Spleen (tissue), 11 donors: ENCODE results near the gene MBOAT2. TPM values are rescaled to one million over a fixed set of nuclear protein-coding genes. Genes with fewer than 3 reads are reported as not detected.

Source experiments
- DNase-seq: peaks from one replicate; pipeline ENCODE4 v3.0.0-alpha.2; 2020
- H3K27ac ChIP-seq, 8 donors: fragments of 200-600 bp; sonication (generic) in 7 of 8; 1 replicate in 4 of 8; 2 replicates in 4 of 8; pipeline versions ENCODE4 v1.5.0 to v1.8.0; 2016 to 2021; ENCODE audit warnings: inconsistent platforms in 4 of 8, mild to moderate bottlenecking in 4 of 8, moderate library complexity in 1 of 8
- H3K27me3 ChIP-seq, 7 donors: fragments of 200-600 bp; sonication (generic) in 6 of 7; replicated peaks in 1 of 7; 1 replicate in 4 of 7; 2 replicates in 3 of 7; pipeline versions ENCODE4 v1.5.0 to v1.8.0; 2016 to 2021; ENCODE audit warnings: inconsistent platforms in 3 of 7, mild to moderate bottlenecking in 1 of 7
- H3K36me3 ChIP-seq, 6 donors: fragments of 200-600 bp; sonication (generic) in 5 of 6; 1 replicate in 4 of 6; 2 replicates in 2 of 6; pipeline versions ENCODE4 v1.5.0 to v1.8.0; 2016 to 2021; ENCODE audit warnings: inconsistent platforms in 2 of 6
- H3K4me1 ChIP-seq, 6 donors: fragments of 200-600 bp; sonication (generic) in 5 of 6; 1 replicate in 3 of 6; 2 replicates in 3 of 6; pipeline versions ENCODE4 v1.5.0 to v1.8.0; 2016 to 2021; ENCODE audit warnings: inconsistent platforms in 3 of 6
- H3K4me3 ChIP-seq, 8 donors: fragments of 200-600 bp; sonication (generic) in 7 of 8; 1 replicate in 4 of 8; 2 replicates in 4 of 8; pipeline versions ENCODE4 v1.5.0 to v1.8.0; 2016 to 2021; ENCODE audit warnings: inconsistent platforms in 4 of 8, mild to moderate bottlenecking in 4 of 8, moderate library complexity in 2 of 8
- H3K9me3 ChIP-seq, 8 donors: fragments of 200-600 bp; sonication (generic) in 7 of 8; 1 replicate in 4 of 8; 2 replicates in 4 of 8; pipeline versions ENCODE4 v1.5.0 to v1.8.0; 2016 to 2021; ENCODE audit warnings: inconsistent platforms in 4 of 8
- POLR2A ChIP-seq, 3 donors: fragments of 450-650 bp; IDR thresholded peaks; one replicate each; pipeline ENCODE4 v1.5.1; 2017; ENCODE audit warnings: antibody characterized with exemption in 3 of 3, mild to moderate bottlenecking in 1 of 3
- POLR2AphosphoS5 ChIP-seq, 3 donors: sonication (generic); formaldehyde crosslinking; IDR thresholded peaks; one replicate each; pipeline ENCODE4 v1.5.1; 2017; ENCODE audit warnings: antibody characterized with exemption in 3 of 3
- WGBS, 5 donors: extraction: QIAGEN DNeasy Blood & Tissue Kit in 3 of 5; methylation state at CpG; one replicate each; pipeline versions ENCODE4 v1.1.5 to v1.1.7; 2013 to 2018; 5-methylcytosine and 5-hydroxymethylcytosine counted together
- intact Hi-C: fragments of 100-400 bp; cut with DNase I; formaldehyde crosslinking; loops from one replicate; pipeline ENCODE4 v1.15.0; 2023; ENCODE audit warnings: low total_unique reads
- polyA plus RNA-seq, 3 donors: library from polyadenylated mRNA; stranded (reverse); fragments of 200-250 nt; gene quantifications; one replicate each; pipeline ENCODE4 v1.2.1, GENCODE V29; 2013
- total RNA-seq, 7 donors: library from RNA; depleted of rRNA in 3 of 7; stranded (reverse); fragments of >200 nt in 3 of 7; fragmentation: NEBNext Ultra II Directional in 4 of 7; extraction: Animal tissue kit (Norgen Biotek cat#: 25700) in 4 of 7; gene quantifications; one replicate each; pipeline versions ENCODE4 v1.1.0 to v1.2.1, GENCODE V29; 2016 to 2021
- TF ChIP-seq, protein P1 (sequence below), 11 experiments: fragments of 200-600 bp in 7 of 11; fragments of 450-650 bp in 4 of 11; sonication (generic) in 4 of 11; IDR thresholded peaks in 8 of 11; conservative IDR thresholded peaks in 3 of 11; 1 replicate in 7 of 11; 2 replicates in 4 of 11; pipeline versions ENCODE4 v1.4.0 to v1.8.0; 2016 to 2021; ENCODE audit warnings: antibody characterized with exemption in 11 of 11, inconsistent platforms in 4 of 11, mild to moderate bottlenecking in 1 of 11
- donor health status: healthy with polysubstance abuse.
- donor health status: DM: no; HTN: no; CAD: no; lungs with moderate emphysema.
- donor health status: DM: no; HTN: no; CAD: no.
- donor health status: Bipolar disorder and iron deficiency.
- donor health status: healthy.
- donor health status: DM: no; HTN: no; CAD: no.
- donor health status: DM: yes; HTN: yes; CAD: no.

MBOAT2 gene
- total and polyA plus RNA-seq, 10 donors, result 1.9 to 44.1 (median 18.3) TPM

DNA sequence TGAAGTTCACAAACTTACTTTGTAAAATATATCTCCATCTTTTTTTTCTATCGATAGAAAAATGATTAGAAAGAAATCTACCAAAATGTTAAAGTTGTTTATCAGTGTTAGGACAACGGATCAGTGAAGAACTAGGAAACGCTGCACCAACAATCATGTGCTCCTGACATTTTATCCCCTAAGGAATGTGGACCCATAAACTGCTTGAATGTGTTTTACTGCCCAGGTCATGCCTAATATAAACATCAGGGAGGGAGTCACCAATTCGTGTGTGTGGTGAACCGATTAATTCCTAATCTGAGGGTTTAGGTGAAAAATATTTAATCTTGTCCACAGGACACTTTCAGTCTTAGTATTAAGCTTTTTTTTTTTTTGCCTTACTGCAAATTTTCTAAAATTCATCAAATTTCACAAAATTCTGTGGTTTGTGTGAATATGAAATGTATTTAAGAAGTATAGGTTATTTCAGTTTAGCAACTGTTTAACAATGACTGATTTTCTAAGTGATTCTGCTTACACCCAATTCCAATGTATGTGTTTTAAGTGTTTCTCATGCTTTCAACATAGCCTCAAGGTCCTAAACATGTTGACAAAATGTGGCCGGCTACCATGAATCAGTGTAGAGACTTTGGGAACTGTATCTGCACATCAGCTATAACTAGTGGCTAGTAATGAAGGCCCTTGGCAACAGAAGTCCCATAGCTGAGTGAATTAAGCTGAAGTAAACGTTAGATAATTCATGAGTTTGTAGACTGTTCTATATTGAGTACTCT lies 155.0 kb downstream of the MBOAT2 start:
- no peak for DNase-seq
- no peaks in the 10 kb centered on the region for H3K36me3 ChIP-seq
- H3K27ac ChIP-seq, result no peak overlapping the region
- H3K9me3 ChIP-seq, result no peaks in the 10 kb centered on the region
- H3K4me1 ChIP-seq, result no peaks in the 10 kb centered on the region
- no peak overlapping the region for H3K4me3 ChIP-seq
- WGBS, 5 donors, result 81 to 85% (median 85%) methylated on average over 7 of the region's 7 CpGs
- intact Hi-C loops, result no loop called here
- TF ChIP-seq, protein P1, sequence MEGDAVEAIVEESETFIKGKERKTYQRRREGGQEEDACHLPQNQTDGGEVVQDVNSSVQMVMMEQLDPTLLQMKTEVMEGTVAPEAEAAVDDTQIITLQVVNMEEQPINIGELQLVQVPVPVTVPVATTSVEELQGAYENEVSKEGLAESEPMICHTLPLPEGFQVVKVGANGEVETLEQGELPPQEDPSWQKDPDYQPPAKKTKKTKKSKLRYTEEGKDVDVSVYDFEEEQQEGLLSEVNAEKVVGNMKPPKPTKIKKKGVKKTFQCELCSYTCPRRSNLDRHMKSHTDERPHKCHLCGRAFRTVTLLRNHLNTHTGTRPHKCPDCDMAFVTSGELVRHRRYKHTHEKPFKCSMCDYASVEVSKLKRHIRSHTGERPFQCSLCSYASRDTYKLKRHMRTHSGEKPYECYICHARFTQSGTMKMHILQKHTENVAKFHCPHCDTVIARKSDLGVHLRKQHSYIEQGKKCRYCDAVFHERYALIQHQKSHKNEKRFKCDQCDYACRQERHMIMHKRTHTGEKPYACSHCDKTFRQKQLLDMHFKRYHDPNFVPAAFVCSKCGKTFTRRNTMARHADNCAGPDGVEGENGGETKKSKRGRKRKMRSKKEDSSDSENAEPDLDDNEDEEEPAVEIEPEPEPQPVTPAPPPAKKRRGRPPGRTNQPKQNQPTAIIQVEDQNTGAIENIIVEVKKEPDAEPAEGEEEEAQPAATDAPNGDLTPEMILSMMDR (IDR thresholded peaks at IDR 0.05 in 8 of 11, conservative IDR thresholded peaks at IDR 0.05 in 3 of 11), result no peak
- TF ChIP-seq POLR2AphosphoS5 (IDR thresholded peaks at IDR 0.05) (no peak), POLR2A (IDR thresholded peaks at IDR 0.05) (no peak)
- H3K27me3 ChIP-seq, result peaks cover 0 to 9% (median 0%) of the 10 kb centered on the region in 7 donors

DNA sequence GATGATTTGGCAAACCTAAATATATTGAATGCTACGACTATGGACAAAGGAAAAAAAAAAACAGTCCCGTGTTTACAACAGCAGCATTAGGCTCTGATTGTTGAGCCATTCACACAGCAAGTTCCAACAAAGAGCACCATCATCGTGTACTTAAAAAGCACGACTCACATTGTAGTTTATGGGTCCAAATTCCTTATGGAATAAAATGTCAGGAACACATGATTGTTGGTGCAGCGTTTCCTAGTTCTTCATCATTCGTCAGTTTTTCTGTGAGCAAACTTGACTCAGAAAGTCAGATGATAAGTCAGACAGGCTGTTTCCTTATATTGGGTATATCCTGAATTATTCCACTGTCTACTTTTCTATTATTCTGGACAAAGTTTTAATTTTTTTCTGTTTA lies 156.1 kb downstream of the MBOAT2 start:
- H3K36me3 ChIP-seq, result no peaks in the 10 kb centered on the region
- TF ChIP-seq, protein P1 (IDR thresholded peaks at IDR 0.05 in 8 of 11, conservative IDR thresholded peaks at IDR 0.05 in 3 of 11), result no peak
- no peaks in the 10 kb centered on the region for H3K9me3 ChIP-seq
- no peak overlapping the region for H3K4me3 ChIP-seq
- H3K27me3 ChIP-seq, result peaks cover 0 to 14% (median 0%) of the 10 kb centered on the region in 7 donors
- intact Hi-C loops, result no loop called here
- H3K27ac ChIP-seq, result no peak overlapping the region
- no peak for DNase-seq
- 87 to 92% (median 90%) methylated on average over 6 of the region's 6 CpGs for WGBS, 5 donors
- no peaks in the 10 kb centered on the region for H3K4me1 ChIP-seq

DNA sequence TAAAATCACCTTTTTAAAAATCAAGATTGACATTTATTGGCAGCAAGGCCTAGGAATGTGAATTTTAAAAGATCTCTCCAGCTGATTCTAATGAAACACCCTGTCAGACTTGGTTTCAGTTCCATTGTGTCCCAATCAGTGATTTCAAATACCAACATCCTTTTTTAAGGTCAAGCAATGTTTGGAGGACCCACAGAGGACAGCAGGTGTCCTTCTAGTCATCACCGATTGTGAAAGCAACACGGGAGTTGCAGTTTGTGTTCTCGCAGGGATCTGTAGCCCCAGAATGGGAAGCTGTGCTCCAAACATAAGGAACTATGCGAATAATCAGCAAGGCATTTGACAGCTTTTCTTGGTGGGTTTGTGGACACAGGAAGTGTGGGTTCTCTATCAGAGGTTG lies 161.6 kb downstream of the MBOAT2 start:
- WGBS, 5 donors, result 56 to 84% (median 80%) methylated on average over 4 of the region's 4 CpGs
- TF ChIP-seq, protein P1 (IDR thresholded peaks at IDR 0.05 in 8 of 11, conservative IDR thresholded peaks at IDR 0.05 in 3 of 11), result no peak
- TF ChIP-seq POLR2AphosphoS5 (IDR thresholded peaks at IDR 0.05) (no peak), POLR2A (IDR thresholded peaks at IDR 0.05) (no peak)

DNA sequence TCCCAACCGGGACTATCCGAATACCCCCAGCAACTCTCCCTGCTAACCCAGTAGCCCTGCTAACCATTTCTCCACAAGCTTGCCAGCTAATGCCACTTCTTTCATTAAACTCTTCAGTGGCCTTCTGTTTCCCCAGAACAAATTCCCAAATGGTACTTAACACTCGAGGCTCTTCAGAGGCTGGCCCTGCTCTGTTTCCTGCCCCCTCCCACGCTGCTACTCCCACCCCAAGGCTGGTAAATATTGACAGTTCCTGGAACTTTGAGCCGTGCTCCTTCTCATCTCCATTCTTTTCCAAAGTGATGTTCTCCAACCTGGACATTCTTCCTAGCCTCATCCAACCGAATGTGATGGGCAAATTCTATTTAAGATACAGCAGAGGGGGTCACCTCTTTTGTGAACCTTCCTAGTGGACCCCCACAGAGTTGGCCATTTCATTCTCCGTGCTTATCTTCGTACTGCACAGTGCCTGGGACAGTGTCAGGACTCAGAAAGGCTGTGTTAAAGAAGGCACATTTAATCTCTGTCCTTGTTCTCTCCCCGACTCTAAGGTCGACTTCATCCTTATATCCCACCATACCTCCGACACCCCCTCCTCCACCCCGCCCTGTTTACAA lies 162.9 kb downstream of the MBOAT2 start:
- intact Hi-C loops, result no loop called here
- Histone ChIP-seq H3K4me1 (peaks cover 12 to 26% (median 20%) of the 10 kb centered on the region in 6 donors), H3K27me3 (peaks cover 0 to 6% (median 0%) of the 10 kb centered on the region in 7 donors), H3K9me3 (no peaks in the 10 kb centered on the region), H3K27ac (no peak overlapping the region), H3K4me3 (peak overlapping the region in 1 of 8 donors; percentile 2), H3K36me3 (no peaks in the 10 kb centered on the region)
- TF ChIP-seq POLR2AphosphoS5 (IDR thresholded peaks at IDR 0.05), result no peak
- TF ChIP-seq, protein P1 (IDR thresholded peaks at IDR 0.05 in 8 of 11, conservative IDR thresholded peaks at IDR 0.05 in 3 of 11), result no peak
- TF ChIP-seq POLR2A (IDR thresholded peaks at IDR 0.05), result no peak
- no peak for DNase-seq
- 74 to 87% (median 78%) methylated on average over 11 to 12 of the region's 12 CpGs for WGBS, 5 donors

More for the DNA sequence above, 161.6 kb downstream of the MBOAT2 start:
- no peak for DNase-seq
- Histone ChIP-seq H3K4me1 (peaks cover 4 to 13% (median 7%) of the 10 kb centered on the region in 6 donors), H3K27me3 (peaks cover 0 to 14% (median 0%) of the 10 kb centered on the region in 7 donors), H3K27ac (no peak overlapping the region), H3K4me3 (no peak overlapping the region), H3K9me3 (no peaks in the 10 kb centered on the region), H3K36me3 (no peaks in the 10 kb centered on the region)
- intact Hi-C loops, result no loop called here
